ENCODE data around the gene OR2T4.

OR2T4 gene

DNA sequence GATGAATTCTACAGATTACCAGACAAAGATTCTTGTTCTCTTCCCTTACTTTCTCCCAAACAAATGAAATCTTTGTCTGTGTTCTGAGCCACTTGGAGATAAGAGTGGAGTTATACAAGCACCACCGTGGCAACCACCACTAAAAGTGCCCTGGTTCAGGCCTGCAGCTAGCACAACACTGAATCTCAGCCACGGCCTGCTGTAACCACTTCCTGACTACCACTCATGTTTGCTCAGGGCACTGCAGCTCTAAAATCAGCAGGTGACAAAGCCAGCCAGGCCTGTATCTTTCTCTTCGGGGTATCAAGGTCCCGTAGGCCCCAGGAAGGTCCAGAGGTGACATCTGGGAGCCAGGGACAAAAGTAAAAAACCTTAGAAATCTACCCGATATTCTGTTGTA is 10.9 kb downstream of the OR2T4 start:
- FAIRE-seq = no peak

DNA sequence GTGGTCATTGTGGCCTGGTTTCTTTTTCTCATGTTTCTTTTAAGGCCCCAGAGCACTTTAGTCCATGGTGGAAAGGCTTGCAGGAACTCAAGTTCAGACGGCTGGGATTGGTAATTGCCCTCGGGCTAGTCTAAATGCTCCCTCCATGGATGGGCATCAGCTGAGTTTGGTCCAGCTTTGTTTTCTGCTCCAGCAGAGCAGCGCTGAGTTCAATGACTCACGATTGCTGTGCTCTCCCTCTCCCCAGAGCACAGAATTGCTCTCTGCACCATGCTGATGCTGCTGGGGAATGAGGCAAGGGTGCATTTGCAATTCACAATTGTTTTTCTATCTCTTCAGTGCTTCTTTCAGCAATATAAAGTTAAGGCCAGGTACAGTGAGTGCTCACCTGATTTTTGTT is 12.3 kb downstream of the OR2T4 start:
- TF ChIP-seq, protein P1, sequence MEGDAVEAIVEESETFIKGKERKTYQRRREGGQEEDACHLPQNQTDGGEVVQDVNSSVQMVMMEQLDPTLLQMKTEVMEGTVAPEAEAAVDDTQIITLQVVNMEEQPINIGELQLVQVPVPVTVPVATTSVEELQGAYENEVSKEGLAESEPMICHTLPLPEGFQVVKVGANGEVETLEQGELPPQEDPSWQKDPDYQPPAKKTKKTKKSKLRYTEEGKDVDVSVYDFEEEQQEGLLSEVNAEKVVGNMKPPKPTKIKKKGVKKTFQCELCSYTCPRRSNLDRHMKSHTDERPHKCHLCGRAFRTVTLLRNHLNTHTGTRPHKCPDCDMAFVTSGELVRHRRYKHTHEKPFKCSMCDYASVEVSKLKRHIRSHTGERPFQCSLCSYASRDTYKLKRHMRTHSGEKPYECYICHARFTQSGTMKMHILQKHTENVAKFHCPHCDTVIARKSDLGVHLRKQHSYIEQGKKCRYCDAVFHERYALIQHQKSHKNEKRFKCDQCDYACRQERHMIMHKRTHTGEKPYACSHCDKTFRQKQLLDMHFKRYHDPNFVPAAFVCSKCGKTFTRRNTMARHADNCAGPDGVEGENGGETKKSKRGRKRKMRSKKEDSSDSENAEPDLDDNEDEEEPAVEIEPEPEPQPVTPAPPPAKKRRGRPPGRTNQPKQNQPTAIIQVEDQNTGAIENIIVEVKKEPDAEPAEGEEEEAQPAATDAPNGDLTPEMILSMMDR (IDR thresholded peaks at IDR 0.05; ENCODE audit: insufficient read depth, missing control alignments) = no peak
- DNase-seq (ENCODE audit: insufficient read length, low spot score) = no peak
- FAIRE-seq = no peak

More for the DNA sequence above, 10.9 kb downstream of the OR2T4 start:
- TF ChIP-seq, protein P1 (IDR thresholded peaks at IDR 0.05; ENCODE audit: insufficient read depth, missing control alignments) = no peak
- DNase-seq (ENCODE audit: insufficient read length, low spot score) = no peak

DNA sequence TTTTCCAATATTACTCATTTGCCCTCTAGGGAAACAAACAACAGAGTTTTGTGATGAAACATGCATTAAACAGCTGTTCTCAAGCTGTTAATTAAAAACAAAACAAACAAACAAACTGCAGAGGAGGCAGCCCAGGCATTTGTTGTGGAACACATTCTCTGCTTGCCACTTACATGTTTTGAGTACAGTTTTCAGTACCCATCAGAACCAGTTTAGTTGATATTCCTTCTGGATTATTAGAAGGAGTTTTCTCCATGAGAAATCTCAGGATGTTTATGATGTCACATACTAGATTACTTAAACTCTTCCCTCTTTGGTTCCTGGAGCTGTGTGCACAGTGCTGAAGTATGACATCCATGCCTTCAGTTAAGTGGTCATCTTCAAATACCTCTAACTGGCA is 14.0 kb downstream of the OR2T4 start, which contains the start of gene OR2T6:
Gene OR2T6, plus strand, starts transcription at position 301 of the 400 bp plus-strand sequence. CDS start 11,863 bp downstream, outside the sequence.
- TF ChIP-seq, protein P1 (IDR thresholded peaks at IDR 0.05; ENCODE audit: insufficient read depth, missing control alignments) = no peak
- FAIRE-seq (no peak), DNase-seq (ENCODE audit: insufficient read length, low spot score) (no peak)

DNA sequence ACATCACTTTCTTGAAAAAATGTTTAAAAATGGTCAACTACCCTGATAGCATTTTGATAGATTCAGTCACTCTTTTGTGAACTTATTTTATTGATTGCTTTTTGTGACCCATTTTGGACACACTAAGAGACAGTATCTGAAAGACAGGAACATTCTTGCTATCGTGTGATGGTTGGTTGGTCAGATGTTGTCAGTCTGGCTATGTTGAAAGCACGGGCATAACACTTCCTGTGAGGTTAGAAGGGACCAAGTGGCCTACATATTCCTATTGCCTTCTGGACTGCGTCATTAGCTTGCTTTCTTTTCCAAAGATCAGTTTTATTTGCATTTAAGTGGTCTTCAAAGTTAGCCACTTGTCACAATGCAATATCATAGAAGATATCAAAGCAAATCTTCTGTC is 15.5 kb downstream of the OR2T4 start:
- DNase-seq (ENCODE audit: insufficient read length, low spot score) (no peak), FAIRE-seq (no peak)
- TF ChIP-seq, protein P1 (IDR thresholded peaks at IDR 0.05; ENCODE audit: insufficient read depth, missing control alignments) = no peak

DNA sequence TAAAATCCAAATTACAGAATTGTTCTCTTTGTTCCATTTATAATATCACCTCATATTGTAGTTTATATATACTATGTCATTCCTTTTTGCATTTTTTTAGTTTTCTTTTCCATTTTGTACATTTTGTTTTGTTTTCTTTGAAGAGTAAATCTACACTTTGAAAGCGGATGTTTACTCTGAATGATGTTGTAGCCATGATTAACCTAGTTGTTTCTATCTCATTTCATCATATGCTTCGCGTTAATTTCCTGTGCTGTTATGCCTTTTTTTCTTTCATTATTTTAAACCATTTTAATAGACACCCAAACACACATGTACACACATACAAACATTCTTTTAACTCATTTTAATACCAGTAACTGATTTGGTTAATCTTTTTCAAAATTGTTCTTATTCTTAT is 19.4 kb downstream of the OR2T4 start:
- FAIRE-seq (no peak), DNase-seq (ENCODE audit: insufficient read length, low spot score) (no peak)
- TF ChIP-seq, protein P1 (IDR thresholded peaks at IDR 0.05; ENCODE audit: insufficient read depth, missing control alignments) = no peak

DNA sequence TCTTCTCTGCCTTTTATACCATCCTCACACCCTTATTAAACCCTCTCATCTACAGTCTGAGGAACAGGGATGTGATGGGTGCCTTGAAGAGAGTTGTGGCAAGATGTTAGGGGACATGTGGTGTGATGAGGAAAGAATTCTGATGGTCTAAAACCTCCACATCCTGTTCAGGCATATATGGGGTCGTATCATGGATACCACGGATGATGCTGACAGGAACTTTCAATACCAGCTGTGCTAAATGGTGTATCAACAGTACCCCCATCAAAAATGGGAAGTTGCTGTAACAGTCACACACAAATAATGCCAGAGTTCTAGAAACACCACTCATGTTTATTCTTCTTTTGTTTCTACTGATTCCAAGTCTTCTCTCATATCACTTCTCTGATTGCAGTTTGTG is 27.0 kb downstream of the OR2T4 start:
- DNase-seq (ENCODE audit: insufficient read length, low spot score) (no peak), FAIRE-seq (no peak)
- TF ChIP-seq, protein P1 (IDR thresholded peaks at IDR 0.05; ENCODE audit: insufficient read depth, missing control alignments) = no peak

DNA sequence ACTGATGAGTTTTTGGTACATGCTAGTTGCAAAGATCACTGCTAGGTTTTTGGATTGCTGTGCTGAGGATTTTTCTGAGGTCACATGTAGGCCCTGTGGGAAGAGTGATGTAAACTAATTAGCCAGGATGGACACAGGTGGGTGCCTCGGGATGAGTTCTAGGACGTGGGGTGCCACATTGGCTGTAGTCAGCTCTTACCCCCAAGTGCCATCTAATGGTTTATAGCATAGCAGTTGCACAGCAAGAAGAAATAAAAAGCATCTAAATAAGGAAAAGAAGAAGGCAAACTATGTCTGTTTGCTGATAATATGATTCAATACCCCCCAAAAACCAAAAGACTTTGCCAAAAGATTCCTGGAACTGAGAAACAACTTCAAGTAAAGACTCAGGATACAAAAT is 31.6 kb downstream of the OR2T4 start:
- DNase-seq (ENCODE audit: insufficient read length, low spot score) = no peak

More for the DNA sequence above, 31.6 kb downstream of the OR2T4 start:
- no peak for FAIRE-seq
- TF ChIP-seq, protein P1 (IDR thresholded peaks at IDR 0.05; ENCODE audit: insufficient read depth, missing control alignments) = no peak

All from D721Med (cell line).